Measurements from ENCODE around the gene E2F8. TPM values are rescaled to one million over a fixed set of nuclear protein-coding genes. Genes with fewer than 3 reads are reported as not detected.

E2F8 gene
- polyA plus RNA-seq, 4 donors, result 6.9 to 9.2 (median 8.4) TPM

DNA sequence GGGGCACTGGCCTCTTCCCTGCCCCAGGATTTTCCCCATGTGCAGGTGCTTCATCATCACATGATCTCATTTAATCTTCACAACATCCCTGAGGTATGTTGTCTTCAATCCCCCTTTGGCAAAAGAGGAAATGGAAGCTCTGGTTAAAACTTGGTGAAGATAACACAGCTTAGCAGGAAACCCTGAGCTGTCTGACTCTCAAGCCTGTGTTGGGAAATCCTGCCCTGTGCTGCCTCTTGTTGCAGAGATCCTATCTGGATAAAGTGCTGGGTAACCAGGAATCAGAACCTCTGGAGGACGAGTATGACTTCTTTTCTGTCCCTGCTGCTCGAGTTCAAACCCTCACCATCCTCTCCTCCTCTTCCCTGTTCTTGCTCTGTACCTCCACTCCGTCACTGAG is 13.1 kb upstream of the E2F8 start:
- no peak for DNase-seq (ENCODE audit: low read depth in 4 of 4, low spot score in 3 of 4)

- DNase-seq (ENCODE audit: low read depth in 4 of 4, low spot score in 3 of 4), result no peak
Observed at GRCh38 chr11:19253153-19253745, 12.5 kb upstream of the E2F8 start.

- no peak for DNase-seq (ENCODE audit: low read depth in 4 of 4, low spot score in 3 of 4)
Observed at GRCh38 chr11:19252394-19253152, 11.8 kb upstream of the E2F8 start.

- DNase-seq (ENCODE audit: low read depth in 4 of 4, low spot score in 3 of 4), result no peak
Observed at GRCh38 chr11:19251577-19251976, 10.8 kb upstream of the E2F8 start.

- DNase-seq (ENCODE audit: low read depth in 4 of 4, low spot score in 3 of 4), result no peak
Observed at GRCh38 chr11:19246816-19247215, 6.1 kb upstream of the E2F8 start.

- DNase-seq (ENCODE audit: low read depth in 4 of 4, low spot score in 3 of 4), result no peak
Observed at GRCh38 chr11:19245351-19245750, 4.6 kb upstream of the E2F8 start.

DNA sequence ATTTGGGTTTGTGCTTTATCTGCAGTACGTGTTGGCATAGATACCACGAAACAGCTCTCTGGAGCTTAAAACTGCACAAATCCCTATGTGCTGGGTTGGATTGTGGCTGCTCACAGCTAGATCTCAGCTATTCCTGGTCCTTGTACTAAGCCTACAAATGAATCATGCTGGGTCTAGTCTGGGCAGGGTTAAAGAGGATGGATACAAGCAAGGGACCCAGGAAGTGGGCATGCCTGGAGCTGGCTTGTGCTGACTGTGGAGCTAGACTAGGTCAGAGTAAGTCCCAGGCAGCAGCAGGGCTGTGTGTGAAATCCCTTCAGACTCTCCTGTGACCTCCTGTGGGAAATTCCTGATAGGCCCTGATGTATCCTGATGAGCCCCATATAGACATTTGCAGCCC is 3.9 kb upstream of the E2F8 start:
- DNase-seq (ENCODE audit: low read depth in 4 of 4, low spot score in 3 of 4), result no peak

DNA sequence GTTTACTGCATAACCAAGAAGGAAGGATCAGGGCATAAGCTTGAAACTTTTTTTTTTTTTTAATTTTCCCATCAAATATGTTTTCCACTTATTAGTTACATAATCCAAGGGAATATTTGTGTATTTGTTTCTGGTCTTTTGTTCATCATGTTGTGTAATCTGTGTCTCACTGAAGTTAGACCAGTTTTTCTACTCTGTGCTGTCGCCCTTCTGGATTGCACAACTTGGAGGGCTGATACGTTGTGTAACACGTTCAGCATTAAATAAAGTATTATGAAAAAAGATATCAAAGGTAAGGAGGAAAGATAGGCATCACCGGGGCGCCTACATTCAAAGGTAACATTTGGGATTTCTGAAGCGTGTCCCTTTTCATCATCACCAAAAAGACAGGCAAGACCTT is 3.3 kb upstream of the E2F8 start:
- no peak for DNase-seq (ENCODE audit: low read depth in 4 of 4, low spot score in 3 of 4)

- no peak for DNase-seq (ENCODE audit: low read depth in 4 of 4, low spot score in 3 of 4)
Observed at GRCh38 chr11:19243613-19244012, 2.9 kb upstream of the E2F8 start.

- DNase-seq (ENCODE audit: low read depth in 4 of 4, low spot score in 3 of 4), result no peak
Observed at GRCh38 chr11:19243143-19243542, 2.4 kb upstream of the E2F8 start.

DNA sequence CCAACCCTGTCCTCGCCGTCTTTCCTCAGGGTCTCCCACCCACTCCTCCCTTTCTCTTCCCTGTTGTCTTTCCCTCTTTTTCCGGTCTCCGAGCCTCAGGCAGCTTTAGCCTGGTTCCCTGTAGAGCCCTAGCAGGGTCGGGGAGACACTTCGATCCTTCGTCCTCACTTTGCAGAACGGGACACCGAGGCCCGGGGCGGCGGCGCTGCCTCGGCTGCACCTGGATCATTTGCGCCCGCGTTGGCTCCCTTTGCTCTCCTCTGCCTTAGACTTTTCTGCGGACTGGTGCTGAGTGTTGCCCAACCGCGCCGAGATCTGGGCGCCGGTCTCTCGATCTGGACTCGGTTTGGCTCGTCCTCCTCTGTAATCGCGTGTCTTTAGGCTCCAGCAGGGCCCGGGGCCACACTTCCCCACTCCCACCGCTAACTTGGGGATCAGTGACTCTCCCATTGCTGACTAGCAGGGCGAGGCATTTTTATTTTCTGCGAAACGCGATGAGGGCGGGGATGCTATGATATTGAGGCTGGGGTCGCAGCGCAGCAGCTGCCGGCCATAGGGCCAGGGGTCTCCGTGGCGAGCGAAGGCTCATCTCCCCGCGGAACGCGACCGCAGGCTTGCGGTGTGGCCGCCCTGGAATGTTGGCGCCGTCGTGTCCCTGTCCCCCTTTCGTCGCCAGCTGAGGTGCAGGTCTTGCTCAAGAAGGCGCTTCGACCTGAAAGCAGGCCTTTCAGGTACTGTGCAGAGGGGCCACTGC is 1.6 kb upstream of the E2F8 start:
- no peak for DNase-seq (ENCODE audit: low read depth in 4 of 4, low spot score in 3 of 4)

GRCh38 chr11:19241260-19242178 is 774 bp upstream of the E2F8 start:
- no peak for DNase-seq (ENCODE audit: low read depth in 4 of 4, low spot score in 3 of 4)

- DNase-seq (ENCODE audit: low read depth in 4 of 4, low spot score in 3 of 4), result no peak
Observed at GRCh38 chr11:19239039-19239438, 1.7 kb downstream of the E2F8 start.

GRCh38 chr11:19237813-19238212 is 2.9 kb downstream of the E2F8 start:
- DNase-seq (ENCODE audit: low read depth in 4 of 4, low spot score in 3 of 4), result no peak

DNA sequence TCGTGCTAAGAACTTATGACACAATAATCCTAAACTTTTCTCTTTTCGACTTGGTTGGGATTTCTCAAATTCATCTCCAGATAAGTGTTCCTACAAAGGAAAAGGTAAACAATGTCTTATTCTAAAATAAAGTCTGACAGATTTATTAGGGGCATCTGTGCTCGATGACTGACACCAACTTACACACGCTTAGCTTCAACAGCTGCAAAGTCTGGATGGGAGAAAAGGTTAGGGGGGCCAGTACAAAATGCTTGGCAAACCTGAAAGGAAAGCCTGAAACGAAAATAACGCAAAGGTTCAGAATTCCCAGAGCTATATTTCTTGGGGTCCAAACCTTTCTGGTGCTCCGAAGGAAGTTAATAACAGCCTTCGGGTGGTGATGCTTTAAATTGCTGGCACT is 3.4 kb downstream of the E2F8 start:
- DNase-seq (ENCODE audit: low read depth in 4 of 4, low spot score in 3 of 4), result no peak

- DNase-seq (ENCODE audit: low read depth in 4 of 4, low spot score in 3 of 4), result no peak
Observed at GRCh38 chr11:19234231-19234817, 6.4 kb downstream of the E2F8 start.

DNA sequence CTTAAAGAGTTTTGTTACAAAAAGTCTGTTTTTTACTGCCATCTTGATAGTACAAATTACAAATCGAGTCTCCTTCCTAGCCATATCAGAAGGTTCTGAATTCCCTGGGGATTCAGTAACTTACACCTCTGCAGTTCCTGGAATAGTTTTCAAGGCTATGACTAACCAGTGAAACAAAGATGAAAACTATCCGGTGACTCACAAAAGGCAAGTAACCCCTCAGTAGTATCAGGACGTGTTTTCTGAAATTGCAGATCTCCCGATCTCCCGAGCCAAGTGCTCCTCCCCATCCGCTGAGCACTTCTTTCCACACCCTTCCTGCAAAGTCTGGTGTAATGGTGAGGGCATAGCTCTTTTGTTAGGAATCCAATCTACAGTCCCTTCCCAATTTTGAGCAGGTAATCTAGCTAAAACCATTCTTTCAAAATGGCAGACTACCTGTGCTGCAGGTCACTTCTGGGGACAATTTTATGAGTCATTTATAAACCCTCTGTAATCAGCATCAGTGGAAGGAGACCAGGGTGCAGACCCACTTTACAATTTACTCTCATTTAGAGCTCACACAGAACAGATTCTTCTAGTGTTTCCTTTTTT is 7.7 kb downstream of the E2F8 start:
- DNase-seq (ENCODE audit: low read depth in 4 of 4, low spot score in 3 of 4), result no peak

GRCh38 chr11:19229671-19230070 is 11.1 kb downstream of the E2F8 start:
- DNase-seq (ENCODE audit: low read depth in 4 of 4, low spot score in 3 of 4), result no peak

- no peak for DNase-seq (ENCODE audit: low read depth in 4 of 4, low spot score in 3 of 4)
Observed at GRCh38 chr11:19228968-19229367, 11.8 kb downstream of the E2F8 start.
